ENCODE results near the gene SLC12A4.
A peak's percentile ranks its signal among the peaks of the same experiment; 100 is the strongest.

The SLC12A4 gene

GRCh38 chr16:67993207-67994039 is 25.0 kb upstream of the SLC12A4 start:
- TF ChIP-seq CTCF (IDR thresholded peaks at IDR 0.05; ENCODE audit: low read depth, low read length), result peak; percentile 82
- no peak overlapping the region for H3K4me3 ChIP-seq (ENCODE audit: low read depth, low read length)

- H3K4me3 ChIP-seq (ENCODE audit: low read depth, low read length), result no peak overlapping the region
Observed at GRCh38 chr16:67992661-67993206, 24.3 kb upstream of the SLC12A4 start.

GRCh38 chr16:67990018-67990386 is 21.6 kb upstream of the SLC12A4 start:
- H3K4me3 ChIP-seq (ENCODE audit: low read depth, low read length), result no peak overlapping the region
- no peak for TF ChIP-seq CTCF (IDR thresholded peaks at IDR 0.05; ENCODE audit: low read depth, low read length)

More at GRCh38 chr16:67992661-67993206, 24.3 kb upstream of the SLC12A4 start:
- TF ChIP-seq CTCF (IDR thresholded peaks at IDR 0.05; ENCODE audit: low read depth, low read length), result no peak

- no peak for TF ChIP-seq CTCF (IDR thresholded peaks at IDR 0.05; ENCODE audit: low read depth, low read length)
- H3K4me3 ChIP-seq (ENCODE audit: low read depth, low read length), result no peak overlapping the region
Observed at GRCh38 chr16:67989322-67990017, 21.0 kb upstream of the SLC12A4 start.

- no peak overlapping the region for H3K4me3 ChIP-seq (ENCODE audit: low read depth, low read length)
- no peak for TF ChIP-seq CTCF (IDR thresholded peaks at IDR 0.05; ENCODE audit: low read depth, low read length)
Observed at GRCh38 chr16:67988675-67989074, 20.2 kb upstream of the SLC12A4 start.

GRCh38 chr16:67987460-67988160 is 19.2 kb upstream of the SLC12A4 start:
- H3K4me3 ChIP-seq (ENCODE audit: low read depth, low read length), result no peak overlapping the region

More at GRCh38 chr16:67987460-67988160, 19.2 kb upstream of the SLC12A4 start:
- TF ChIP-seq CTCF (IDR thresholded peaks at IDR 0.05; ENCODE audit: low read depth, low read length), result no peak

All from WI38 (cell line).